HG03108 (cell line): ENCODE results near the gene CALHM1.
A peak's percentile ranks its signal among the peaks of the same experiment; 100 is the strongest.
"Not testable (repeated sequence)": the region's sequence is repeated elsewhere in the genome, so short reads cannot be mapped to it uniquely, and the experiment has no call there.

Source experiments
- ATAC-seq: cut with Tn5 transposase; IDR thresholded peaks from one replicate; pipeline ENCODE4 v1.9.1; 2021; ENCODE audit warnings: moderate library complexity; ENCODE audit not compliant: unreplicated experiment

The CALHM1 gene, protein sequence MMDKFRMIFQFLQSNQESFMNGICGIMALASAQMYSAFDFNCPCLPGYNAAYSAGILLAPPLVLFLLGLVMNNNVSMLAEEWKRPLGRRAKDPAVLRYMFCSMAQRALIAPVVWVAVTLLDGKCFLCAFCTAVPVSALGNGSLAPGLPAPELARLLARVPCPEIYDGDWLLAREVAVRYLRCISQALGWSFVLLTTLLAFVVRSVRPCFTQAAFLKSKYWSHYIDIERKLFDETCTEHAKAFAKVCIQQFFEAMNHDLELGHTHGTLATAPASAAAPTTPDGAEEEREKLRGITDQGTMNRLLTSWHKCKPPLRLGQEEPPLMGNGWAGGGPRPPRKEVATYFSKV

DNA sequence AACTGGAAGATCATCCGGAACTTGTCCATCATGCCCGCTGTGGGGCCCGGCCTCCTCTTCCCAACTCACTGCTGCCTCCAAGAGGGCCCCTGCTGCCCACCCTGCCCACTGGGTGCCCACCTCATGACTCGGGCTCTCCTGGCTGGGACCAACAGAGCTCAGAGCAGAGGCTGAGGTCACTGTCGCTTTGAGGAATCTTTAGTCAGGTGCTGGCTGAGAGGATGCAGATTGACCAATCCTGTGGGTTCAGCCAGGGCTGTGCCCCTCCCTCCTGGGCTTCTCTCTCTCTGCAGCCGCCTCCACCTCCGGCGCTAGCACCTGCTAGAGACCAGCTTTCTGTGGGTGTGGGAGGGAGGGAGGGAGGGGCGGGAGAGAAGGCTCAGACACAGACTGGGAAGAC is at the start of gene CALHM1:
Gene CALHM1, minus strand, starts transcription at position 181 of the 400 bp plus-strand sequence. Its CDS starts 149 bp downstream, at position 32.
- ATAC-seq, result peak; percentile 58

- no peak for ATAC-seq
Observed at GRCh38 chr10:103507235-103508191, 48.8 kb upstream of the CALHM1 start.

DNA sequence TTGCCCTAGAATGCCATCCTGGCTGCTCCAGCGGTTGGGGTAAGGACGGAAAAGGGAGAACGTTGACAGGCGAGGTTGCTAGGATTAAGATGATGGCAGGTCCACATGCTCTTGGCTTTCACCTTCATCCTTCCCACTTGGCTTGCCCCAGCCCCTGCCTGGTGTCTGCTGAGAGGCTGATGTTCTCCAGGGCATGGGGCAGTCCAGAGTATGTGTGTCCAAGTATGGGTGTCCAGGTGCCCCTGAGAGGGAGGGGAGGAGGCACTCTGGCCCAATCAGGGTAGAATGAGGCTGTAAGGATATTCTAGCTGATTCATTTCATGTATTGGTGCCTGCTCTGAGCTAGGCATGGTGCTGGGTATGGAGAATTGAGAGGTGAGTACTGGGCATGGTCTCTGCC is 47.4 kb upstream of the CALHM1 start:
- ATAC-seq, result no peak

DNA sequence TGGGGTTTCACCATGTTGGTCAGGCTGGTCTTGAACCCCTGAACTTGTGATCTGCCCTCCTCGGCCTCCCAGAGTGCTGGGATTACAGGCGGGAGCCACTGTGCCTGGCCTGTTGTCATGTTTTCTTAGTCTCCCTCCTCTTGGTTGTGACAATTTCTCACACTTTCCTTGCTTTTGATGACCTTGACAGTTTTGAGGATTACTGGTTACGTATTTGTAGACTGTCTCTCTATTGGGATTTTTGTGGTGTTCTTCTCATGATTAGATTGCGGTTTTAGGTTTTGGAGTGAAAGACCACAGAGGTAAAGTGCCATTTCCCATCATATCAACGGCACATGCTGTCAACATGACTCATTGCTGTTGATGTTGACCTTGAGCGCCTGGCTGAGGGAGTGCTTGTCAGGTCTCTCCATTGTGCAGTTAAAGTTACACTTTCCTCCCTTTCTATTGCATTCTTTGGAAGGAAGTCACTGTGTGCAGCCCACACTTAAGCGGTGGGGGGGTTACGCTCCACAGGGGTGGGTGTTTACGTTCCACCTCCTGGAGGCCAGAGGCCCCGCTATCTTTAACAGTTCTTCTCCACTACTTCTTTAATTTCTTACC is 45.6 kb upstream of the CALHM1 start:
- ATAC-seq, result no peak

DNA sequence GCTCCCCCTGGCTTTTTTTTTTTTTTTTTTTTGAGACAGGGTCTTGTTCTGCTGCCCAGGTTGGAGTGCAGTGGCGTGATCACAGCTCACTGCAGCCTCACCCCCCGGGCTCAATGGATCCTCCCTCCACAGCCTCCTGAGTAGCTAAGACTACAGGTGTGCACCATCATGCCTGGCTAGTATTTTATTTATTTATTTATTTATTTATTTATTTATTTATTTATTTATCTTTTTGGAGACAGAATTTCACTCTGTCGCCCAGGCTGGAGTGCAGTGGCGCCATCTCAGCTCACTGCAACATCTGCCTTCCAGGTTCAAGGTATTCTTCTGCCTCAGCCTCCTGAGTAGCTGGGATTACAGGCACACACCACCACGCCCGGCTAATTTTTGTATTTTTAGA is 45.1 kb upstream of the CALHM1 start:
- not testable (repeated sequence) for ATAC-seq

DNA sequence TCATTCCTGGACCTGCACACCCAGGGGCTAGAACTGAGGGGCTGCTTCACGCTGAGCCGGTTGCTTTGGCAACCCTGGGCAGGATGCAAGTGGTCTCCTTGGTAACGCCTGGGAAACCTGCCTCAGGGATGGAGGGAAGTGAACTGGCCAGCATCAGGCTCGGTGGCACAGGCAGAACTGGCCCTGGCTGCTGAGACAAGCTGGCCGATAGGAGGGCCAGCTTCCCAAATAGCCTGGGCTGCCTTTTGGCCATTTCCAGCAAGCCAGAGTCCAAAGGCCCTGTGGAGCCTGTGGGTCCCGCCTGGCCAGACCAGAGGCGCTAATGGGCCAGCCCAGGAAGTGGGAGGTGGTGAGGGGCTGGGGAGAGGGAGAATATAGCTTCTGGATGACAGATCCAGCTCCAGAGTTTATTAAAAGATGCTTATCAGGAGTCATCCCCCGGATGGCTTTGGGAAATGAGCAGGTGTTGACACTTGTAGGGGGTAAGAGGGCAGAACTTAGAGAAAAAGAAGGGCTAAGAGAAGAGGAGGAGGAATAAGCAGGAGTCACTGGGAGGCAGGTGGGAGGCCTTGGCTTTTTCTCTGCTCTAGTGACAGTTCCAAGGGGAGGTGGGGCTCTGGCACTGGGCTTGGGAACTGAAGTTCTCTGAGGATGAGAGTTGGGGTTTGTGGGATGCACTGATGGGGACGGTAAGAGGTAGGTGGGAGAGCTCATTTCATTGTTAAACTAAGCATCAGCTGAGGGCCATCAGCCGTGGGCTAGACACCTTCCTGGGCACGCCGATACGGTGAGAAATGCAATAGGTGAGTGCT is 44.4 kb upstream of the CALHM1 start:
- ATAC-seq, result no peak

- no peak for ATAC-seq
Observed at GRCh38 chr10:103501186-103501585, 42.5 kb upstream of the CALHM1 start.

- ATAC-seq, result no peak
Observed at GRCh38 chr10:103500481-103500880, 41.8 kb upstream of the CALHM1 start.

DNA sequence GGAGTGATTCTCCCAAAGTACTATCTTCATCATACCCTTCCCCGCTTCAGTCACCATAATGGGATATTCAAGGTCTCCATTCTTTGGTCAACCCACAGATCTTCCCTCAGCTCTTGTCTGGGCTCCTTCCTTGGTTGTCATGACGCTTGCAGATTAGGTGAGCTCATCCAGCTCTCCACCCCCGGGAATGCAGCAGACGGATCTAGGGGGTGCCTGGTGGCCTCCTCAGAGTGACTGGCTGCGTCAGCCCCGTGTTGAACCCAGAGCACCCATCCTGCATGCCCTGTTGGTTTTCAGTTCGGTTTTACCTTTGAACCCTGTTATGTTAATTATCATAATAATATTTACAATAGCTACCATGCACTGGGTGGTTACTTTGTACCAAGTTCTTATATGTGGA is 41.2 kb upstream of the CALHM1 start:
- ATAC-seq, result no peak

DNA sequence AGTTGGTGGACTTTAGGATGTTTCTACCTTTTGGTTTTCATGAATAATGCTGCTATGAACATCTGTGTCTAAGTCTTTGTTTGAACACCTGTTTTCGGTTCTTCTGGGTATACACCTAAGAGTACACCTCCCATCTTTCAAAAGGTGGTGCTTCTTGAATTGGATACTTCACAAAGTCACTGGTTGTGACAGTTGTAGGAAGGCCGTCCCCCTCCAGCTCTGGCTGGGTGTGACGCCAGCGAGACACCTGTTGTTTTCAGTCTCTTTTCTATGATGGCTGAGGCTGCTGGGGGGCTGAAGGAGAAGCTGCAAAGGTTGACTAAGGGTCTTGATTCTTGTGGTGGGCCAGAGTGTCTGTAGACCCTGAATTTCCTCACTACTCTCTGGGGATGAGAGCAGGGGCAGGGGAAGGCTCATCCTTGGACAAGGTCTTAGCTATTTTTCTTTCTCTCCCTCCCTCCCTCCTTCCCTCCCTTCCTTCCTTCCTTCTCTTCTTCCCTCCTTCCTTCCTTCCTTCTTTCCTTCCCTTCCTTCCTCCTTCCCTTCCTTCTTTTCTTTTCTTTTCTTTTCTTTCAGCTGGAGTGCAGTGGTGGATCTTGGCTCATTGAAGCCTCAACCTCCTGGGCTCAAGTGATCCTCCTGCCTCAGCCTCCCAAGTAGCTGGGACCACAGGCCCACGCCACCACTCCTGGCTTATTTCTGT is 40.4 kb upstream of the CALHM1 start:
- no peak for ATAC-seq

- no peak for ATAC-seq
Observed at GRCh38 chr10:103497161-103497915, 38.6 kb upstream of the CALHM1 start.

DNA sequence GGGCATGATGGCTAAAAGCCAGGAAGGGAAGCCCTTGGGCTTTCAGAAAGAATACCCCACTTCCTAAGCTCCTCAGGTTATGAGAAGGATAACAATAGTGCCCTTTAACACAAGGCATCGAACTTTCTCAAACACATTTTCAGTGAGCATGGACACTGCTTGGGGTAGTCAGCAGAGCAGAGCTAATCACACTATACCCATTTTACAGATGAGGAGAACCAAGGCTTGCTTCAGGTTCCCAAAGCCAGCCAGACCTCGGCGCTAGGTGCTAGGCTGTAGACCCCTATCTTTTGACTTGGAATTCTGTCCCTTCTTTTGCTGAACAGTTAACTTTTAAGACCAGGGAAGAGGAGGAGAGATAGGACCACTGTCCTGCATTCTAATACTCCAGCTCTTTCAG is 36.6 kb upstream of the CALHM1 start:
- no peak for ATAC-seq

DNA sequence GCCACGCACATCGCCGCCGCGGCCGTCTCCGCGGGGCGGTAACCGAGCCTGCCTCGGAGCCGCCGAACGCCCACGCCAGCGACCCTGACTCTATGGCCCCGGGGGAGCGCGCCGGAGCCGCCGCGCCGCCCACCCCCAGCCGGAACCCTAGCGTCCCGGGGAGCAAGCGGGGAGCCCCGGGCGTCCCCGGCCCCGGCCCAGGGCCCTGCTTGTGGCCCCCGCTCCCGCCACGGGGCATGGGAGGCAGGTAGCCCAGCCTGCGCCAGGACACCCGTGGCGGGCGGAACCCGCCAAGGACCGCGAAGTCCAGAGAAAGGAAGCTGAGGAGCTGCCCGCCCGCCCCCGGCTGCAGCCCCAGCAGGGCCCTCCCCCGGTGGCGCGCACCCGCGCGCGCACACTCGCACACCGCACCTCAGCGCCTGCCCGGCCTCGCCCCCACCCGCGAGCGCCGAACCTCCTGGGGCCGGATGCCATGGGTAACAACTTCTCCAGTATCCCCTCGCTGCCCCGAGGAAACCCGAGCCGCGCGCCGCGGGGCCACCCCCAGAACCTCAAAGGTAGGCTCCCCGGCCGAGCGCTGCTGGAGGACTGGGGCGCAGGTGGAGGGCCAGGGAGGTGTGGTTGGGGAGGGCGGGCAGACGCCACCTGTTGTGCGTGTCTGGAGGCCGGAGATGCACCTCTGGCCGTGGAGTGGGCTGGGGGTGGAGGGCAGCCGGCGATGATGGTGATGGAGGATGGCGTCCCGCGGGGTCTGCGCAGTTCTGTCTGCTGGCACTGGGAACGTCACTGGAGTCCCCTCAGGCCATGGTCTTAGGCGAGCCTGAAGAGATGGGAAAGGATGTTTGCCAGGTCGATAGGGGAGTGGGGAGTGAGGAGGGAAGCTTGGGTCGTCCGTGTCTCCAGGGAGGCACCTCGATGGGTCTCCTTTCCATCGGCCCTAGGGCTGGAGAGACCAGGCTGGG is 35.5 kb upstream of the CALHM1 start:
- ATAC-seq, result no peak

GRCh38 chr10:103493362-103493915 is 34.7 kb upstream of the CALHM1 start, which contains the start of gene NEURL1:
Gene NEURL1 (plus strand): TSS chr10:103493705. CDS start chr10:103494388, 683 bp downstream.
- no peak for ATAC-seq

- ATAC-seq, result no peak
Observed at GRCh38 chr10:103492655-103493261, 34.1 kb upstream of the CALHM1 start.

DNA sequence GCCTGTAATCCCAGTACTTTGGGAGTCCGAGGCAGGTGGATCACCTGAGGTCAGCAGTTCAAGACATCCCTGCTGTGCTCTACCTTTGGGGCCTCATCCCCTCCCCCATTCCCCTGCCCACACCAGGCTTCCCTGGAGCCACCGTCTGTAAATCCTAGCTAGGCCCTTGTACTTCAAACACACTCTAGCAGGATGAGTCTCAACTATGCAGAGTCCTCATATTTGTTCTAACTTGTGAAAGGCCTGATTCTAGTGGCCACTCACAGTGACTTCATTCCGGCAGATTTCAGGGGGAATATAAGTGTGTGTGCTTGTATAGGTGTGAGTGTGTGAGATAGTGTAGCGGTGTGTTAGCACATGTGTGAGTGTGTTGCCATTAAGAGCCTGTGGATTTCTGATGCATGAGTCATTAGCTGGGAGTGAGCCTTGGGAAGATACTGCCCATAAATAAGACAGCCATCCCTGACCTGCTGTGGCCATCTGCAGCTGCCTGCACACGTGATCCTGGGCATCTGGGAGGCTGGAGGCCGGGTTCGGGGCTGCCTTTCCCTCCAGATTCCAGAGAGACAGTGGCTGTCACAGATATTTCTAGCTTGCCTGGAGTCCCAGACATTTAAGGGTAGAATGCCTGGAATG is 33.1 kb upstream of the CALHM1 start:
- ATAC-seq, result no peak

DNA sequence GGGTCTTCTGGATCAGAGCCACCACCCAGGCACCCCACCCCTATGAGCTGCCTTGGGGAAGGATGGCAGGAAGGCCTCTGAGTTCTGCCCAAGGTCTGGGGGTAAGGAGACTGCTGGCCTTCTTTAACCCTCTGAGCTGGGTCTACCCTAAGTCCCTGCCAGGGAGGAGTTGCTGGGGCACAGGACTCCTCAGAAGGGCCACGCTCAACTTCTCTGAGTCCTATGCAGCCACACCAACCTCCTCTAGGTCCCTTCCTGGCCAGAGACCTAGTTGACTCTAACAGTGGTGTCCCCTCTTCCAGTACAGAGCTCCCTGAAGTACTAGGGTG is 32.2 kb upstream of the CALHM1 start:
- no peak for ATAC-seq
